ENCODE results near the gene C1orf185. TPM values are rescaled to one million over a fixed set of nuclear protein-coding genes. Genes with fewer than 3 reads are reported as not detected.
"Not testable (repeated sequence)": the region's sequence is repeated elsewhere in the genome, so short reads cannot be mapped to it uniquely, and the experiment has no call there.

C1orf185 gene
- total and polyA plus RNA-seq, 2 experiments from 2014 or later: not detected

- DNase-seq (ENCODE audit: low spot score): no peak
- Histone ChIP-seq H3K27me3 (no peaks in the 10 kb centered on the region), H4K20me1 (ENCODE audit: insufficient read depth, poor library complexity, severe bottlenecking) (no peaks in the 10 kb centered on the region), H3K4me3 (no peak overlapping the region), H3K79me2 (no peaks in the 10 kb centered on the region), H3K9me3 (ENCODE audit: low read depth) (no peaks in the 10 kb centered on the region), H3K4me2 (no peak overlapping the region), H3K36me3 (replicated peaks; ENCODE audit: insufficient read depth, low read depth) (no peaks in the 10 kb centered on the region), H3K4me1 (ENCODE audit: insufficient read depth) (no peaks in the 10 kb centered on the region), H3K9me2 (replicated peaks; ENCODE audit: insufficient read depth) (no peaks in the 10 kb centered on the region), H2AFZ (no peak overlapping the region), H3K27ac (no peak overlapping the region)
- WGBS (ENCODE audit: low lambda C conversion rate, missing lambda C conversion rate): 80% methylated on average over 7 of the region's 7 CpGs
- no peak for TF ChIP-seq CTCF (IDR thresholded peaks at IDR 0.05; ENCODE audit: poor library complexity)
- TF ChIP-seq EZH2 (IDR thresholded peaks at IDR 0.05; ENCODE audit: borderline replicate concordance): no peak
- no peak for TF ChIP-seq EZH2phosphoT487 (IDR thresholded peaks at IDR 0.05; ENCODE audit: low read depth, severe bottlenecking, unreplicated experiment)
Observed at GRCh38 chr1:51115714-51116404, 13.8 kb downstream of the C1orf185 start.

- no peak overlapping the region for H3K4me3 ChIP-seq
- no peaks in the 10 kb centered on the region for H3K27me3 ChIP-seq
- H2AFZ ChIP-seq: no peak overlapping the region
- no peaks in the 10 kb centered on the region for H3K79me2 ChIP-seq
- no peaks in the 10 kb centered on the region for H3K36me3 ChIP-seq (replicated peaks; ENCODE audit: insufficient read depth, low read depth)
- 74% methylated on average over 3 of the region's 3 CpGs for WGBS (ENCODE audit: low lambda C conversion rate, missing lambda C conversion rate)
- H3K27ac ChIP-seq: no peak overlapping the region
- no peaks in the 10 kb centered on the region for H4K20me1 ChIP-seq (ENCODE audit: insufficient read depth, poor library complexity, severe bottlenecking)
- no peaks in the 10 kb centered on the region for H3K9me2 ChIP-seq (replicated peaks; ENCODE audit: insufficient read depth)
- H3K4me1 ChIP-seq (ENCODE audit: insufficient read depth): no peaks in the 10 kb centered on the region
- H3K9me3 ChIP-seq (ENCODE audit: low read depth): no peaks in the 10 kb centered on the region
- TF ChIP-seq CTCF (IDR thresholded peaks at IDR 0.05; ENCODE audit: poor library complexity): no peak
- TF ChIP-seq EZH2phosphoT487 (IDR thresholded peaks at IDR 0.05; ENCODE audit: low read depth, severe bottlenecking, unreplicated experiment): no peak
- no peak for TF ChIP-seq EZH2 (IDR thresholded peaks at IDR 0.05; ENCODE audit: borderline replicate concordance)
- no peak overlapping the region for H3K4me2 ChIP-seq
- no peak for DNase-seq (ENCODE audit: low spot score)
Observed at GRCh38 chr1:51119331-51119730, 17.3 kb downstream of the C1orf185 start.

GRCh38 chr1:51120629-51121028 is 18.6 kb downstream of the C1orf185 start:
- WGBS (ENCODE audit: low lambda C conversion rate, missing lambda C conversion rate): 74% methylated on average over 2 of the region's 2 CpGs
- no peaks in the 10 kb centered on the region for H4K20me1 ChIP-seq (ENCODE audit: insufficient read depth, poor library complexity, severe bottlenecking)
- DNase-seq (ENCODE audit: low spot score): no peak
- H2AFZ ChIP-seq: no peak overlapping the region
- H3K4me2 ChIP-seq: no peak overlapping the region
- no peaks in the 10 kb centered on the region for H3K9me2 ChIP-seq (replicated peaks; ENCODE audit: insufficient read depth)
- TF ChIP-seq CTCF (IDR thresholded peaks at IDR 0.05; ENCODE audit: poor library complexity) (no peak), EZH2 (IDR thresholded peaks at IDR 0.05; ENCODE audit: borderline replicate concordance) (no peak), EZH2phosphoT487 (IDR thresholded peaks at IDR 0.05; ENCODE audit: low read depth, severe bottlenecking, unreplicated experiment) (no peak)
- H3K9me3 ChIP-seq (ENCODE audit: low read depth): no peaks in the 10 kb centered on the region
- H3K36me3 ChIP-seq (replicated peaks; ENCODE audit: insufficient read depth, low read depth): no peaks in the 10 kb centered on the region
- H3K27ac ChIP-seq: no peak overlapping the region
- no peaks in the 10 kb centered on the region for H3K27me3 ChIP-seq
- no peak overlapping the region for H3K4me3 ChIP-seq
- H3K79me2 ChIP-seq: no peaks in the 10 kb centered on the region
- no peaks in the 10 kb centered on the region for H3K4me1 ChIP-seq (ENCODE audit: insufficient read depth)

- not testable (repeated sequence) for H4K20me1 ChIP-seq (ENCODE audit: insufficient read depth, poor library complexity, severe bottlenecking); H2AFZ ChIP-seq; H3K79me2 ChIP-seq; H3K9me2 ChIP-seq (replicated peaks; ENCODE audit: insufficient read depth); H3K27me3 ChIP-seq; H3K36me3 ChIP-seq (replicated peaks; ENCODE audit: insufficient read depth, low read depth); H3K27ac ChIP-seq; H3K4me3 ChIP-seq; H3K9me3 ChIP-seq (ENCODE audit: low read depth); H3K4me1 ChIP-seq (ENCODE audit: insufficient read depth); H3K4me2 ChIP-seq; DNase-seq (ENCODE audit: low spot score)
- whole genome bisulfite sequencing (ENCODE audit: low lambda C conversion rate, missing lambda C conversion rate): 94% methylated on average over 7 of the region's 7 CpGs
Observed at GRCh38 chr1:51127152-51127551, 25.1 kb downstream of the C1orf185 start.
